Adrenal gland (tissue), 12 donors: ENCODE measurements around the gene KRT81. TPM values are rescaled to one million over a fixed set of nuclear protein-coding genes. Genes with fewer than 3 reads are reported as not detected.

Experiments
- DNase-seq, 7 donors: peaks; one replicate each; pipeline ENCODE4 v3.0.0-alpha.2; 2019 to 2020
- H3K27ac ChIP-seq, 5 donors: fragments of 200-600 bp; sonication (generic) in 4 of 5; 1 replicate in 3 of 5; 2 replicates in 2 of 5; pipeline versions ENCODE4 v1.5.1 to v1.8.0; 2016 to 2020; ENCODE audit warnings: mild to moderate bottlenecking in 1 of 5
- H3K27me3 ChIP-seq: fragments of 200-600 bp; 2 replicates; pipeline ENCODE4 v1.8.0; 2021
- H3K36me3 ChIP-seq, 2 donors: fragments of 200-600 bp; replicated peaks in 1 of 2; 1 replicate in 1 of 2; 2 replicates in 1 of 2; pipeline versions ENCODE4 v1.5.1 to v1.8.0; 2018 to 2022
- H3K4me1 ChIP-seq, 2 donors: fragments of 200-600 bp; replicated peaks in 1 of 2; 1 replicate in 1 of 2; 2 replicates in 1 of 2; pipeline versions ENCODE4 v1.5.1 to v1.8.0; 2018 to 2021
- H3K4me3 ChIP-seq, 4 donors: fragments of 200-600 bp; sonication (generic) in 3 of 4; one replicate each; pipeline ENCODE4 v1.5.1; 2016 to 2018
- H3K9me3 ChIP-seq, 3 donors: fragments of 200-600 bp; sonication (generic) in 1 of 3; replicated peaks in 1 of 3; 1 replicate in 2 of 3; 2 replicates in 1 of 3; pipeline versions ENCODE4 v1.5.1 to v1.8.0; 2016 to 2021
- CTCF ChIP-seq, 6 experiments: fragments of 450-650 bp in 4 of 6; fragments of 200-600 bp in 2 of 6; sonication (generic) in 1 of 6; IDR thresholded peaks; 1 replicate in 5 of 6; 2 replicates in 1 of 6; pipeline versions ENCODE4 v1.5.1 to v1.8.0; 2016 to 2021; ENCODE audit warnings: antibody characterized with exemption in 6 of 6, mild to moderate bottlenecking in 2 of 6, moderate library complexity in 1 of 6
- POLR2A ChIP-seq, 2 donors: fragments of 450-650 bp; IDR thresholded peaks; one replicate each; pipeline ENCODE4 v1.6.1; 2017; ENCODE audit warnings: antibody characterized with exemption in 2 of 2, mild to moderate bottlenecking in 2 of 2, moderate library complexity in 1 of 2
- WGBS, 4 donors: extraction: QIAGEN DNeasy Blood & Tissue Kit in 2 of 4; methylation state at CpG; one replicate each; pipeline versions ENCODE4 v1.1.5 to v1.1.7; 2013 to 2017; 5-methylcytosine and 5-hydroxymethylcytosine counted together
- intact Hi-C, 2 donors: fragments of 100-400 bp; cut with DNase I; formaldehyde crosslinking; loops; one replicate each; pipeline versions ENCODE4 v1.14.1 to v1.15.0; 2022 to 2023
- polyA plus RNA-seq, 3 donors: library from polyadenylated mRNA; stranded (reverse); fragments of 200-250 nt in 2 of 3; fragments of 350-450 nt in 1 of 3; fragmentation: Illumina TruSeq in 1 of 3; extraction: RNeasy Lipid Tissue Mini Kit (QIAGEN cat#74804) in 1 of 3; gene quantifications; one replicate each; pipeline ENCODE4 v1.2.3, GENCODE V29; 2013 to 2014
- total RNA-seq, 9 donors: library from RNA; depleted of rRNA in 4 of 9; stranded (reverse); fragments of >200 nt in 4 of 9; fragments of 120-200 nt in 1 of 9; fragmentation: NEBNext Ultra II Directional in 1 of 9; extraction: Animal tissue kit (Norgen Biotek cat#: 25700) in 1 of 9; gene quantifications; one replicate each; pipeline versions ENCODE4 v1.1.0 to v1.2.4, GENCODE V29; 2013 to 2023
- donor health status: healthy with polysubstance abuse.
- donor health status: Bipolar disorder and iron deficiency.
- donor health status: DM: yes; HTN: yes; CAD: no.
- donor health status: DM: no; HTN: no; CAD: no.
- donor health status: DM: no; HTN: no; CAD: no.
- donor health status: DM: yes; HTN: yes; CAD: no.

The KRT81 gene
- total and polyA plus RNA-seq, 12 donors: 0.25 to 0.42 TPM; not detected in 10

GRCh38 chr12:52324153-52324444, 32.8 kb upstream of the KRT81 start:
- TF ChIP-seq CTCF (IDR thresholded peaks at IDR 0.05): no peak
- no peak for TF ChIP-seq POLR2A (IDR thresholded peaks at IDR 0.05)
- peaks cover 19% of the 10 kb centered on the region for H3K27me3 ChIP-seq
- no peaks in the 10 kb centered on the region for H3K9me3 ChIP-seq
- H3K4me1 ChIP-seq: no peaks in the 10 kb centered on the region
- no peaks in the 10 kb centered on the region for H3K36me3 ChIP-seq
- H3K4me3 ChIP-seq: no peak overlapping the region
- no peak for DNase-seq
- H3K27ac ChIP-seq: no peak overlapping the region
- WGBS, 4 donors: 84 to 100% (median 89%) methylated on average over 3 of the region's 3 CpGs
- intact Hi-C loops: loop anchor here in 1 of 2 donors (10.0 kb wide), 1 partner anchor 109 kb away; no protein-coding TSS in a partner anchor

- H3K36me3 ChIP-seq: no peaks in the 10 kb centered on the region
- intact Hi-C loops: loop anchor here in 1 of 2 donors (10.0 kb wide), 1 partner anchor 109 kb away; no protein-coding TSS in a partner anchor
- H3K4me1 ChIP-seq: no peaks in the 10 kb centered on the region
- H3K4me3 ChIP-seq: no peak overlapping the region
- no peak for TF ChIP-seq POLR2A (IDR thresholded peaks at IDR 0.05)
- no peak for TF ChIP-seq CTCF (IDR thresholded peaks at IDR 0.05)
- 78 to 86% (median 83%) methylated on average over 8 to 10 of the region's 10 CpGs for WGBS, 4 donors
- no peak for DNase-seq
- H3K27me3 ChIP-seq: peaks cover 19% of the 10 kb centered on the region
- no peak overlapping the region for H3K27ac ChIP-seq
- H3K9me3 ChIP-seq: no peaks in the 10 kb centered on the region
These were observed 32.2 kb upstream of the KRT81 start for GRCh38 chr12:52323416-52324152.

GRCh38 chr12:52323001-52323400, 31.7 kb upstream of the KRT81 start:
- H3K27me3 ChIP-seq: peaks cover 14% of the 10 kb centered on the region
- no peaks in the 10 kb centered on the region for H3K36me3 ChIP-seq
- no peak overlapping the region for H3K27ac ChIP-seq
- DNase-seq: no peak
- intact Hi-C loops: loop anchor here in 1 of 2 donors (10.0 kb wide), 1 partner anchor 108 kb away; no protein-coding TSS in a partner anchor
- H3K4me3 ChIP-seq: no peak overlapping the region
- no peaks in the 10 kb centered on the region for H3K9me3 ChIP-seq
- TF ChIP-seq POLR2A (IDR thresholded peaks at IDR 0.05) (no peak), CTCF (IDR thresholded peaks at IDR 0.05) (no peak)
- WGBS, 4 donors: 50 to 78% (median 65%) methylated on average over 1 of the region's 1 CpG
- H3K4me1 ChIP-seq: no peaks in the 10 kb centered on the region

- DNase-seq: no peak
- WGBS, 4 donors: 94 to 100% (median 99%) methylated on average over 1 of the region's 1 CpG
- H3K27me3 ChIP-seq: peaks cover 14% of the 10 kb centered on the region
These were observed 30.7 kb upstream of the KRT81 start for GRCh38 chr12:52322069-52322468.

More at GRCh38 chr12:52322069-52322468, 30.7 kb upstream of the KRT81 start:
- Histone ChIP-seq H3K4me1 (no peaks in the 10 kb centered on the region), H3K36me3 (no peaks in the 10 kb centered on the region), H3K9me3 (no peaks in the 10 kb centered on the region), H3K4me3 (no peak overlapping the region), H3K27ac (no peak overlapping the region)
- intact Hi-C loops: loop anchor here in 1 of 2 donors (10.0 kb wide), 1 partner anchor 107 kb away; no protein-coding TSS in a partner anchor
- TF ChIP-seq POLR2A (IDR thresholded peaks at IDR 0.05) (no peak), CTCF (IDR thresholded peaks at IDR 0.05) (no peak)
